Left kidney (tissue), 8 donors: ENCODE data around the gene BMX. TPM values are rescaled to one million over a fixed set of nuclear protein-coding genes. Genes with fewer than 3 reads are reported as not detected.

Experiments
- DNase-seq: peaks from one replicate; pipeline ENCODE4 v3.0.0-alpha.2; 2013
- long read RNA-seq, 8 donors: transcript quantifications; one replicate each; lab custom pipeline, GENCODE V29; 2026
- polyA plus RNA-seq: library from polyadenylated mRNA; unstranded; fragments of 120-200 nt; gene quantifications from one replicate; pipeline ENCODE4 v1.2.1, GENCODE V29; 2013; ENCODE audit not compliant: insufficient read length

BMX gene
- 0.55 TPM for polyA plus RNA-seq
- long read RNA-seq, donor 1, partial matches to known transcripts = 7 of 7 reads
- long read RNA-seq, donor 1, other reads (novel, unspliced or antisense) = 0 of 7 reads
- long read RNA-seq, donor 2, partial matches to known transcripts = 0 of 6 reads
- long read RNA-seq, donor 2, other reads (novel, unspliced or antisense) = 6 of 6 reads
- long read RNA-seq, donor 3, partial matches to known transcripts = 0 of 1 reads
- long read RNA-seq, donor 3, other reads (novel, unspliced or antisense) = 0 of 1 reads
- long read RNA-seq, donor 4 = 0 reads
- long read RNA-seq, donor 5, partial matches to known transcripts = 10 of 16 reads
- long read RNA-seq, donor 5, other reads (novel, unspliced or antisense) = 6 of 16 reads
- long read RNA-seq, donor 6 = 0 reads
- long read RNA-seq, donor 7, partial matches to known transcripts = 13 of 13 reads
- long read RNA-seq, donor 7, other reads (novel, unspliced or antisense) = 0 of 13 reads
- long read RNA-seq, donor 8 = 0 reads

- no peak for DNase-seq
Observed at GRCh38 chrX:15500497-15500966, at the start of gene BMX. Gene BMX, plus strand, starts transcription at chrX:15500807. Its CDS starts 7,547 bp downstream, at chrX:15508354.

- no peak for DNase-seq
Observed at GRCh38 chrX:15451913-15452312, 48.7 kb upstream of the BMX start.

- DNase-seq = no peak
Observed at GRCh38 chrX:15464704-15465103, 35.9 kb upstream of the BMX start.

GRCh38 chrX:15465347-15465746 is 35.3 kb upstream of the BMX start:
- DNase-seq = no peak

GRCh38 chrX:15465896-15466651 is 34.5 kb upstream of the BMX start:
- DNase-seq = no peak

GRCh38 chrX:15468036-15468435 is 32.6 kb upstream of the BMX start:
- peak; percentile 20 for DNase-seq

- no peak for DNase-seq
Observed at GRCh38 chrX:15469613-15470012, 31.0 kb upstream of the BMX start.

GRCh38 chrX:15471028-15471427 is 29.6 kb upstream of the BMX start:
- peak; percentile 51 for DNase-seq

- DNase-seq = no peak
Observed at GRCh38 chrX:15472531-15472930, 28.1 kb upstream of the BMX start.

- no peak for DNase-seq
Observed at GRCh38 chrX:15474028-15474427, 26.6 kb upstream of the BMX start.

GRCh38 chrX:15475021-15475420 is 25.6 kb upstream of the BMX start:
- no peak for DNase-seq

- DNase-seq = no peak
Observed at GRCh38 chrX:15475486-15475885, 25.1 kb upstream of the BMX start.

GRCh38 chrX:15483891-15484290 is 16.7 kb upstream of the BMX start:
- DNase-seq = no peak

GRCh38 chrX:15492469-15492868 is 8.1 kb upstream of the BMX start:
- DNase-seq = no peak

GRCh38 chrX:15493118-15493962 is 7.3 kb upstream of the BMX start, which contains the start of gene PIR:
Gene PIR, minus strand, starts transcription at chrX:15493333. Its CDS starts 2,076 bp downstream, at chrX:15491257.
- peak; percentile 60 for DNase-seq

GRCh38 chrX:15495801-15496200 is 4.8 kb upstream of the BMX start:
- no peak for DNase-seq

GRCh38 chrX:15496824-15497223 is 3.8 kb upstream of the BMX start:
- DNase-seq = no peak

- peak; percentile 25 for DNase-seq
Observed at GRCh38 chrX:15497865-15498264, 2.7 kb upstream of the BMX start.

GRCh38 chrX:15498741-15499140 is 1.9 kb upstream of the BMX start:
- no peak for DNase-seq

GRCh38 chrX:15499976-15500375 is 631 bp upstream of the BMX start:
- DNase-seq = no peak

- no peak for DNase-seq
Observed at GRCh38 chrX:15501506-15501905, 899 bp downstream of the BMX start.

GRCh38 chrX:15504661-15505060 is 4.1 kb downstream of the BMX start:
- DNase-seq = no peak
